H1 (cell line): Measurements from ENCODE around the gene LOX. TPM values are rescaled to one million over a fixed set of nuclear protein-coding genes. Genes with fewer than 3 reads are reported as not detected.

Experiments used
- CTCF ChIA-PET: fragments of 300-600 bp; sonication (Branson Sonifier 250); formaldehyde crosslinking; loops from one replicate; lab custom pipeline; 2021; ENCODE audit not compliant: partially characterized antibody; lab: Charles Lee
- POLR2A ChIA-PET: fragments of 300-600 bp; sonication (Branson Sonifier 250); formaldehyde crosslinking; loops from one replicate; lab custom pipeline; 2021; ENCODE audit warnings: inconsistent platforms; ENCODE audit not compliant: partially characterized antibody; lab: Charles Lee
- DNase-seq, 2 experiments: peaks; one replicate each; pipeline versions ENCODE4 v3.0.0 to v3.0.0-alpha.2; 2010 to 2022; ENCODE audit warnings: low spot score in 2 of 2, low read depth in 1 of 2, mixed read lengths in 1 of 2
- FAIRE-seq: peaks from 2 replicates; lab custom pipeline; 2011; peaks lifted over from hg19 to GRCh38; lab: Jason Lieb, UNC
- H2AFZ ChIP-seq: 2 replicates; pipeline ENCODE4 v1.8.1; 2012; ENCODE audit warnings: low read length, inconsistent platforms
- H2AK5ac ChIP-seq: 2 replicates; pipeline ENCODE4 v1.6.1; 2013; ENCODE audit warnings: low read depth, low read length
- H2BK120ac ChIP-seq: replicated peaks from 2 replicates; pipeline ENCODE3; 2013; ENCODE audit warnings: low read depth, low read length, inconsistent platforms
- H2BK12ac ChIP-seq: 2 replicates; pipeline ENCODE4 v1.6.1; 2013; ENCODE audit warnings: low read depth, low read length
- H2BK15ac ChIP-seq: 2 replicates; pipeline ENCODE4 v1.6.1; 2013; ENCODE audit warnings: low read length
- H2BK20ac ChIP-seq: 2 replicates; pipeline ENCODE4 v1.6.1; 2013; ENCODE audit warnings: low read length
- H2BK5ac ChIP-seq: 2 replicates; pipeline ENCODE4 v1.6.1; 2013; ENCODE audit warnings: low read depth, low read length
- H3K14ac ChIP-seq: 2 replicates; pipeline ENCODE4 v1.6.1; 2013; ENCODE audit warnings: inconsistent platforms; ENCODE audit not compliant: insufficient read length
- H3K18ac ChIP-seq: 2 replicates; pipeline ENCODE4 v1.6.1; 2013; ENCODE audit warnings: low read length; ENCODE audit errors: extremely low read depth
- H3K23ac ChIP-seq: 2 replicates; pipeline ENCODE4 v1.6.1; 2013; ENCODE audit warnings: inconsistent platforms; ENCODE audit not compliant: insufficient read length
- H3K23me2 ChIP-seq: 2 replicates; pipeline ENCODE4 v1.6.1; 2013; ENCODE audit warnings: low read depth, low read length
- H3K27ac ChIP-seq: 2 replicates; pipeline ENCODE4 v1.6.1; 2011; ENCODE audit warnings: low read depth, low read length, inconsistent platforms
- H3K27me3 ChIP-seq, 4 experiments: replicated peaks in 1 of 4; 1 replicate in 1 of 4; 2 replicates in 3 of 4; pipeline versions ENCODE4 v1.6.1 to v1.8.1; 2011 to 2013; ENCODE audit warnings: low read length in 3 of 4, mild to moderate bottlenecking in 3 of 4, inconsistent platforms in 2 of 4, mixed read lengths in 2 of 4, moderate library complexity in 1 of 4; ENCODE audit not compliant: control insufficient read depth in 3 of 4, insufficient read depth in 3 of 4; ENCODE audit errors: extremely low read depth in 1 of 4
- H3K36me3 ChIP-seq, 4 experiments: 2 replicates each; pipeline versions ENCODE4 v1.6.1 to v1.8.1; 2011 to 2013; ENCODE audit warnings: mild to moderate bottlenecking in 4 of 4, low read length in 3 of 4, moderate library complexity in 2 of 4, control low read depth in 1 of 4, inconsistent platforms in 1 of 4; ENCODE audit not compliant: insufficient read depth in 4 of 4, control insufficient read depth in 2 of 4
- H3K4ac ChIP-seq: replicated peaks from 2 replicates; pipeline ENCODE3; 2013; ENCODE audit warnings: low read length, low read depth, mixed read lengths, inconsistent platforms; ENCODE audit not compliant: insufficient read length
- H3K4me1 ChIP-seq, 4 experiments: replicated peaks in 1 of 4; 1 replicate in 1 of 4; 2 replicates in 3 of 4; pipeline versions ENCODE4 v1.6.1 to v1.8.1; 2011 to 2013; ENCODE audit warnings: low read length in 3 of 4, inconsistent platforms in 2 of 4, mixed read lengths in 1 of 4; ENCODE audit not compliant: insufficient read depth in 4 of 4, control insufficient read depth in 3 of 4
- H3K4me2 ChIP-seq, 2 experiments: 2 replicates each; pipeline versions ENCODE4 v1.6.1 to v1.8.1; 2011 to 2013; ENCODE audit warnings: low read depth in 2 of 2, low read length in 2 of 2, control low read depth in 1 of 2, inconsistent platforms in 1 of 2, mild to moderate bottlenecking in 1 of 2; ENCODE audit not compliant: insufficient read depth in 1 of 2
- H3K4me3 ChIP-seq, 4 experiments: fragments of 200-600, 300-600 bp in 1 of 4; sonication (generic), shearing (Covaris generic), sonication (Bioruptor Twin) in 1 of 4; 2 replicates each; pipeline versions ENCODE4 v1.5.1 to v1.8.1; 2011 to 2016; ENCODE audit warnings: low read length in 4 of 4, low read depth in 3 of 4, control low read depth in 2 of 4, inconsistent platforms in 2 of 4, mild to moderate bottlenecking in 2 of 4, mixed read lengths in 1 of 4, moderate library complexity in 1 of 4; ENCODE audit not compliant: insufficient read depth in 2 of 4; ENCODE audit errors: extremely low read depth in 1 of 4
- H3K56ac ChIP-seq: replicated peaks from 2 replicates; pipeline ENCODE3; 2013; ENCODE audit warnings: low read depth, mild to moderate bottlenecking, mixed read lengths, low read length, inconsistent platforms; ENCODE audit not compliant: insufficient read length
- H3K79me1 ChIP-seq: 2 replicates; pipeline ENCODE4 v1.6.1; 2013; ENCODE audit warnings: low read depth, low read length, control low read depth
- H3K79me2 ChIP-seq, 2 experiments: 2 replicates each; pipeline versions ENCODE4 v1.6.1 to v1.8.1; 2012 to 2013; ENCODE audit warnings: low read length in 2 of 2, mild to moderate bottlenecking in 2 of 2, inconsistent platforms in 1 of 2; ENCODE audit not compliant: insufficient read depth in 2 of 2, control insufficient read depth in 1 of 2
- H3K9ac ChIP-seq, 4 experiments: replicated peaks in 1 of 4; 1 replicate in 1 of 4; 2 replicates in 3 of 4; pipeline versions ENCODE4 v1.6.1 to v1.8.1; 2011 to 2013; ENCODE audit warnings: low read depth in 3 of 4, low read length in 3 of 4, control low read depth in 2 of 4, mild to moderate bottlenecking in 2 of 4, moderate library complexity in 2 of 4, inconsistent platforms in 1 of 4; ENCODE audit errors: extremely low read depth in 1 of 4
- H3K9me3 ChIP-seq, 2 experiments: 2 replicates each; pipeline versions ENCODE4 v1.6.1 to v1.8.1; 2012 to 2013; ENCODE audit warnings: mild to moderate bottlenecking in 2 of 2, moderate library complexity in 2 of 2, control low read depth in 1 of 2, inconsistent platforms in 1 of 2, low read depth in 1 of 2, low read length in 1 of 2, mixed read lengths in 1 of 2; ENCODE audit not compliant: insufficient read depth in 2 of 2
- H4K20me1 ChIP-seq, 2 experiments: replicated peaks in 1 of 2; 2 replicates each; pipeline versions ENCODE3 to v1.8.1; 2011 to 2013; ENCODE audit warnings: inconsistent platforms in 2 of 2, low read length in 2 of 2, mild to moderate bottlenecking in 1 of 2; ENCODE audit not compliant: insufficient read depth in 2 of 2, control insufficient read depth in 1 of 2
- H4K5ac ChIP-seq: 2 replicates; pipeline ENCODE4 v1.6.1; 2013; ENCODE audit warnings: low read length, low read depth, mixed read lengths, inconsistent platforms; ENCODE audit not compliant: insufficient read length
- H4K8ac ChIP-seq: 2 replicates; pipeline ENCODE4 v1.8.0; 2013; ENCODE audit warnings: mild to moderate bottlenecking, moderate library complexity, low read length, inconsistent platforms; ENCODE audit not compliant: insufficient read depth; ENCODE audit errors: extremely low read depth
- H4K91ac ChIP-seq: replicated peaks from 2 replicates; pipeline ENCODE3; 2013; ENCODE audit warnings: low read length, mixed read lengths, inconsistent platforms; ENCODE audit not compliant: insufficient read length
- ATF3 ChIP-seq: IDR thresholded peaks from 2 replicates; pipeline ENCODE4 v1.6.1; 2011; ENCODE audit warnings: low read depth, mild to moderate bottlenecking, low read length; ENCODE audit not compliant: insufficient read depth
- BACH1 ChIP-seq: IDR thresholded peaks from 2 replicates; pipeline ENCODE4 v1.6.1; 2012; ENCODE audit warnings: low read length, improper control_type of control experiment
- CBX5 ChIP-seq: fragments of 300-800, 300-1000 bp; sonication (generic); IDR thresholded peaks from 2 replicates; pipeline ENCODE4 v1.7.1; 2016; ENCODE audit warnings: antibody characterized with exemption, low read length, low read depth
- MAX ChIP-seq: IDR thresholded peaks from 2 replicates; pipeline ENCODE4 v1.6.1; 2012; ENCODE audit warnings: inconsistent platforms
- RFX5 ChIP-seq: IDR thresholded peaks from 2 replicates; pipeline ENCODE4 v1.6.1; 2011; ENCODE audit warnings: low read depth, low read length, improper control_type of control experiment, borderline replicate concordance
- SAP30 ChIP-seq: fragments of 300-600 bp; sonication (generic); IDR thresholded peaks from 2 replicates; pipeline ENCODE4 v1.7.1; 2012; ENCODE audit warnings: low read length, moderate library complexity, mild to moderate bottlenecking, inconsistent platforms; ENCODE audit not compliant: insufficient read depth, insufficient replicate concordance
- SRF ChIP-seq: IDR thresholded peaks from 2 replicates; pipeline ENCODE4 v1.6.1; 2011; ENCODE audit warnings: mild to moderate bottlenecking, low read depth, low read length, moderate library complexity
- TAF1 ChIP-seq: IDR thresholded peaks from 2 replicates; pipeline ENCODE4 v1.6.1; 2011; ENCODE audit warnings: mild to moderate bottlenecking, low read depth, low read length
- TCF12 ChIP-seq: IDR thresholded peaks from 2 replicates; pipeline ENCODE4 v1.6.1; 2011; ENCODE audit warnings: low read depth, mild to moderate bottlenecking, low read length
- TEAD4 ChIP-seq: IDR thresholded peaks from 2 replicates; pipeline ENCODE4 v1.6.1; 2012; ENCODE audit warnings: low read depth, low read length, inconsistent platforms, mixed read lengths
- WGBS, 2 experiments: shearing (Covaris generic) in 1 of 2; methylation state at CpG; one replicate each; pipeline versions ENCODE4 v1.1.6 to v1.1.7; 2013 to 2015; ENCODE audit warnings: low lambda C conversion rate in 2 of 2, mixed read lengths in 2 of 2, inconsistent platforms in 1 of 2, low coverage in 1 of 2, missing lambda C conversion rate in 1 of 2; ENCODE audit not compliant: insufficient replicate concordance in 2 of 2, insufficient coverage in 1 of 2, insufficient read length in 1 of 2; ENCODE audit errors: extremely low coverage in 1 of 2, missing lambda C conversion rate in 1 of 2; 5-methylcytosine and 5-hydroxymethylcytosine counted together
- polyA plus RNA-seq, 7 experiments: library from polyadenylated mRNA; depleted of rRNA in 3 of 7; stranded (reverse) in 5 of 7; unstranded in 2 of 7; fragments of >200 nt in 5 of 7; fragments of 200-250 nt in 2 of 7; gene quantifications; 1 replicate in 5 of 7; 2 replicates in 1 of 7; 4 replicates in 1 of 7; pipeline versions ENCODE4 v1.2.1 to v1.2.3, GENCODE V29; 2011 to 2013; ENCODE audit warnings: missing spikeins in 2 of 7, mixed read lengths in 2 of 7
- total RNA-seq: library from RNA; stranded (reverse); fragmentation: NEBNext Ultra II Directional; extraction: Animal tissue kit (Norgen Biotek cat#: 25700); gene quantifications from 2 replicates; pipeline ENCODE4 v1.2.1, GENCODE V29; 2021

Gene LOX
- total and polyA plus RNA-seq, 2 of the 8 experiments (the other 6 are each of a cell fraction or from before 2014, with no cell fraction given): 1.1 to 2.2 TPM

- 95% methylated on average over 2 of the region's 2 CpGs; no CpG with 5 or more reads in 1 of the 2 experiments for WGBS, 2 experiments
- no peak overlapping the region for H3K9ac ChIP-seq
- H3K23ac ChIP-seq: no peak overlapping the region
- no peak overlapping the region for H2BK120ac ChIP-seq
- no peak overlapping the region for H3K4me3 ChIP-seq
- DNase-seq: no peak
- H2BK5ac ChIP-seq: no peak overlapping the region
- H3K18ac ChIP-seq: no peak overlapping the region
- no peak overlapping the region for H3K56ac ChIP-seq
- no peak overlapping the region for H4K8ac ChIP-seq
- no peak overlapping the region for H2BK12ac ChIP-seq
- H2AFZ ChIP-seq: no peak overlapping the region
- no peaks in the 10 kb centered on the region for H3K9me3 ChIP-seq
- POLR2A ChIA-PET: no interaction called here
- H2BK20ac ChIP-seq: no peak overlapping the region
- H3K27ac ChIP-seq: no peak overlapping the region
- peaks cover 0 to 6% (median 3%) of the 10 kb centered on the region in 4 experiments; a peak in 4 of 7 replicates for H3K4me1 ChIP-seq
- no peaks in the 10 kb centered on the region for H3K79me2 ChIP-seq
- CTCF ChIA-PET: interaction anchor here (0.6 to 2.4 kb wide), 3 partner anchors 11 to 75 kb away, joined by 3 to 12 read pairs (median 9); no protein-coding TSS in a partner anchor
- no peaks in the 10 kb centered on the region for H3K36me3 ChIP-seq
- no peak overlapping the region for H4K5ac ChIP-seq
- no peak overlapping the region for H2AK5ac ChIP-seq
- H3K27me3 ChIP-seq: peaks cover 2 to 29% (median 22%) of the 10 kb centered on the region in 4 experiments
- no peak overlapping the region for H3K4me2 ChIP-seq
- no peaks in the 10 kb centered on the region for H4K20me1 ChIP-seq
- no peaks in the 10 kb centered on the region for H3K79me1 ChIP-seq
- H3K23me2 ChIP-seq: peaks cover 17% of the 10 kb centered on the region
- H3K14ac ChIP-seq: no peak overlapping the region
- no peak overlapping the region for H4K91ac ChIP-seq
- no peak overlapping the region for H2BK15ac ChIP-seq
- no peak overlapping the region for H3K4ac ChIP-seq
- no peak for FAIRE-seq
- TF ChIP-seq SAP30 (no peak), TAF1 (no peak), TCF12 (no peak), CBX5 (no peak), MAX (no peak), BACH1 (no peak), SRF (no peak), TEAD4 (no peak), RFX5 (no peak), ATF3 (no peak)
Measured at GRCh38 chr5:122081541-122081940, 3.5 kb upstream of the LOX start.
